PFSK-1 (cell line): ENCODE measurements around the gene ZNF385C.

Experiments used
- POLR2AphosphoS5 ChIP-seq: IDR thresholded peaks from 2 replicates; pipeline ENCODE4 v1.6.1; 2012; ENCODE audit warnings: low read depth, mild to moderate bottlenecking, control low read depth, low read length, moderate library complexity
- REST ChIP-seq, 2 experiments: IDR thresholded peaks; 2 replicates each; pipeline versions ENCODE4 v1.6.1 to v1.8.0; 2011 to 2012; ENCODE audit warnings: low read depth in 2 of 2, low read length in 2 of 2, control low read depth in 1 of 2, inconsistent platforms in 1 of 2, mild to moderate bottlenecking in 1 of 2, moderate library complexity in 1 of 2; ENCODE audit not compliant: insufficient read depth in 1 of 2
- SIN3A ChIP-seq: IDR thresholded peaks from 2 replicates; pipeline ENCODE4 v1.6.1; 2012; ENCODE audit warnings: mild to moderate bottlenecking, low read length, moderate library complexity, borderline replicate concordance; ENCODE audit not compliant: insufficient read depth
- TAF1 ChIP-seq: IDR thresholded peaks from 2 replicates; pipeline ENCODE4 v1.6.1; 2012; ENCODE audit warnings: low read length, control low read depth, borderline replicate concordance; ENCODE audit not compliant: insufficient read depth

DNA sequence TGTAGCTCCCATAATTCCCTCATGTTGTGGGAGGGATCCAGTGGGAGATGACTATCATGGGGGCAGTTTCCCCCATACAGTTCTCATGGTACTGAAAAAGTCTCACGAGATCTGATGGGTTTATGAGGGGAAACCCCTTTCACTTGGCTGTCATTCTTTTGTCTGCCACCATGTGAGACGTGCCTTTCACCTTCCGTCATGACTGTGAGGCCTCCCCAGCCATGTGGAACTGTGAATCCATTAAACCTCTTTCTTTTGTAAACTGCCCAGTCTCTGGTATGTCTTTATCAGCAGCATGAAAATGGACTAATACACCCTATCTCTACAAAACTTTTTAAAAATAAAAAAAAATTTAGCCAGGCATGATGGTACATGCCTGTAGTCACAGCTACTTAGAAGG, 41.6 kb downstream of the ZNF385C start:
- TF ChIP-seq POLR2AphosphoS5 (no peak), REST (IDR thresholded peaks at IDR 0.05; ENCODE audit: insufficient read depth in 1 of 2, low read depth in 2 of 2, low read length in 2 of 2) (no peak), SIN3A (no peak), TAF1 (no peak)
